HG02763 (cell line): ENCODE measurements around the gene UBB.
A peak's percentile ranks its signal among the peaks of the same experiment; 100 is the strongest.

Experiments used
- ATAC-seq: cut with Tn5 transposase; IDR thresholded peaks from one replicate; pipeline ENCODE4 v1.9.1; 2021; ENCODE audit warnings: mild to moderate bottlenecking, moderate library complexity; ENCODE audit not compliant: unreplicated experiment

Gene UBB

DNA sequence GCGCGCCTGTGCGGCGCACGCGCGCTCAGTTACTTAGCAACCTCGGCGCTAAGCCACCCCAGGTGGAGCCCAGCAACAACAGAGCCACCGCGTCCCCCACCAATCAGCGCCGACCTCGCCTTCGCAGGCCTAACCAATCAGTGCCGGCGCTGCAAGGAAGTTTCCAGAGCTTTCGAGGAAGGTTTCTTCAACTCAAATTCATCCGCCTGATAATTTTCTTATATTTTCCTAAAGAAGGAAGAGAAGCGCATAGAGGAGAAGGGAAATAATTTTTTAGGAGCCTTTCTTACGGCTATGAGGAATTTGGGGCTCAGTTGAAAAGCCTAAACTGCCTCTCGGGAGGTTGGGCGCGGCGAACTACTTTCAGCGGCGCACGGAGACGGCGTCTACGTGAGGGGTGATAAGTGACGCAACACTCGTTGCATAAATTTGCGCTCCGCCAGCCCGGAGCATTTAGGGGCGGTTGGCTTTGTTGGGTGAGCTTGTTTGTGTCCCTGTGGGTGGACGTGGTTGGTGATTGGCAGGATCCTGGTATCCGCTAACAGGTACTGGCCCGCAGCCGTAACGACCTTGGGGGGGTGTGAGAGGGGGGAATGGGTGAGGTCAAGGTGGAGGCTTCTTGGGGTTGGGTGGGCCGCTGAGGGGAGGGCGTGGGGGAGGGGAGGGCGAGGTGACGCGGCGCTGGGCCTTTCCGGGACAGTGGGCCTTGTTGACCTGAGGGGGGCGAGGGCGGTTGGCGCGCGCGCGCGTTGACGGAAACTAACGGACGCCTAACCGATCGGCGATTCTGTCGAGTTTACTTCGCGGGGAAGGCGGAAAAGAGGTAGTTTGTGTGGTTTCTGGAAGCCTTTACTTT, at the start of gene UBB:
Gene UBB, plus strand, starts transcription at position 452 of the 856 bp plus-strand sequence. CDS start 817 bp downstream, outside the sequence.
- ATAC-seq: peak; percentile 92

DNA sequence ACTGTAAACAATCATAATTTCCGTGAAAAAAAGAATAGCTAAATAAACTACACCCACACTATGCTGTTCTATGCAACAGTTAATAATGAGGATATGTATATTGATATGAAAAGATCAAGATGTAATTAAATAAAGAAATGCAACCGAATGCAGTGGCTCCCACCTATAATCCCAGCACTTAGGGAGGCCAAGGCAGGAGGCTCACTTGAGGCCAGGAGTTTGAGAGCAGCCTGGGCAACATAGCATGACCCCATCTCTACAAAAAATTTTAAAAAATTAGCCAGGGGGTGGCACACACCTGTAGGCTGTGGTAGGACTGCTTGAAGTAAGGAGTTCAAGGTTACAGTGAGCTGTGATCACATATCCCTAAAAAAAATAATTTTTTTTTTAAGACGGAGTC, 42.5 kb upstream of the UBB start:
- ATAC-seq: no peak

- ATAC-seq: no peak
Observed at GRCh38 chr17:16339402-16339801, 41.5 kb upstream of the UBB start.

DNA sequence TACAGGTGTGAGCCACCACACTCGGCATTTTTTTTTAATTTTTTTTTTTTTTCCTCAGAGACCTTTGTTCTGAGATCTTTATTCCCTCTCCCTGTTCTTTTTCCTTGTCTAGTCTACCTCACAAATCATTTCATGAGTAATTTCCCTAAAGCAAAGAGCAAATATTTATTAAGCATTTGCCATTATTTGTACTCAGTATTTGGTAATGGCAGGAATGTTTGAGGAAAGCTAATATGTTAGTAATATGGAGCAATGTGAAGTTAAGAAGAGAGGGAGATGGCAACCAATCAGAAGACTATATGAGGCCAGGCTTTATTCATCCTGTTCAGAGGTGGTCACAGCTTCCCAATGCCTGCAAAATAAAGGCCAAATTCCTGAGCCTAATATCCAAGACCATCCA, 40.9 kb upstream of the UBB start:
- no peak for ATAC-seq

DNA sequence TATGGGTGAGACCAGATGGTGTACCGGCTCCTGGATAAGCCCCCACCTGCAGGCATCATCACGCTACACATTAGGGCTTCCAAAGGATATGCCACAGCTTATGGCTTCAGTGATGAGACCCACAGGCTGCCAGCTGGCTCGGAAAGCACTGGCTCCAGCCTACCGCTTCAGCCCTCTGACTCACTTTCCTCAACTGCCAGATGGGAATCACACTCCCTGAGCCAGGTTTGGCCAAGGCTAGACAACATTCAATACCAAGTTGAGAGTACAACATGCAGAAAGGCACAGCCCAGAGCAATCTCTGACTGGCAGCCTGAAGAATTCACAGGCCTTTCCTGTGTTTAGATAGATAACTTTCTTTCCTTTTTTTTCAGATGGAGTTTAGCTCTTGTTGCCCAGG, 37.9 kb upstream of the UBB start:
- no peak for ATAC-seq

- ATAC-seq: no peak
Observed at GRCh38 chr17:16343569-16343968, 37.3 kb upstream of the UBB start.

GRCh38 chr17:16345565-16345964, 35.3 kb upstream of the UBB start:
- no peak for ATAC-seq

DNA sequence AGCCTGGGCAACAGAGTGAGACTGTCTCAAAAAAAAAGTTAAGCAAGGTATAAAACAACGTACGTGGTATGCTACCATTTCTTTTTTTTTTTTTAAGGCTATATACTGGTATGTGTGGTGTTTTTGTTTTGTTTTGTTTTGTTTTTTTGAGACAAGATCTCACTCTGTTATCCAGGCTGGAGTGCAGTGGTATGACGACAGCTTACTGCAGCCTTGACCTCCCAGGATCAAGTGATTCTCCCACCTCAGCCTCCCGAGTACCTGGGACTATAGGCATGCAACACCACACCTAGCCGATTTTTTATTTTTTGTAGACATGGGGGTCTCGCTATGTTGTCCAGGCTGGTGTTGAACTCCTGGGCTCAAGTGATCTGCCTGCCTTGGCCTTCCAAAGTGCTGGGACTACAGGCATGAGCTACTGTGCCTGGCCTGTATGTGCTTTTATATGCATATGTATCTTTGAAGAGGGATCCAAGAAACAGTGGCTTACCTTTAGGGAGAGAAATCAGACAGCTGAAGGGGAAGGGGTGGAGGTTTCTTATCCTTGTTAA, 34.1 kb upstream of the UBB start:
- ATAC-seq: no peak

- no peak for ATAC-seq
Observed at GRCh38 chr17:16348586-16348985, 32.3 kb upstream of the UBB start.

DNA sequence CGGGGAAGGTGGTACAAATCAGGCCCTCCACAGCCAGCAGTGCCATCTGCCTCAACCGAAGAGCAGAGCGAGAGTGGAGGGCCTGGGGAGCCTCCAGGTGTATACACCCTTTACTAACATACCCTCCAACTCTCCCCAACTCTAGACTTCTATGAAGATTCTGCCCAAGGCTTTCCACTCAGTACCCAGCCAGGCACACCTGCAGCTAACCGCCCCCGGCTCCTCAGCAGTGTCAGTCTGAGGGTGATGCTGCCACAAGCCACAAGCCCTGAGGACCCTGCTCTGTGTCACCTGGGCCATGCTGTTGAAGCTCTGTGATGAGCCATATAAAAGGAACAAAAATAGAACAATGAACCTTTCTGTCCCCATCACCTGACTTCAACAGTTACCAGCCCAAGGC, 31.5 kb upstream of the UBB start:
- ATAC-seq: no peak

- no peak for ATAC-seq
Observed at GRCh38 chr17:16351831-16352230, 29.1 kb upstream of the UBB start.

DNA sequence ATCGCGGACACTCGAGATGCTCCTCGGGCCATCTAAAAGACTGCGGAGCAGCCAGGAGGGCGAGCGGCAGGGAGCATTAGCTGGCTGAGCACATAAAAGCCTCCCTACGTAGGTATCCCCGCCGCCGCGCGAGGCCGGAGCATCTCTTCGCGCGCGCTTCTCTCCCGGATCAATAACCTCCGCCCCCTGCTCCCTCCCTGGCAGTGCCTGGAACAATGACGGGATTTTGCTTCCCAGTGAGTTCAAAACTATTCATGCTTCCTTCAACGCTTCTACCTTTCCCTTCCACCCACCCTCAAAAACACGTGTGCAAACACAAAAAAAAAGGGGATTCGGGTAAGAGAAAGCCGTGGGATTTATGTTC, 28.6 kb upstream of the UBB start:
- ATAC-seq: no peak

DNA sequence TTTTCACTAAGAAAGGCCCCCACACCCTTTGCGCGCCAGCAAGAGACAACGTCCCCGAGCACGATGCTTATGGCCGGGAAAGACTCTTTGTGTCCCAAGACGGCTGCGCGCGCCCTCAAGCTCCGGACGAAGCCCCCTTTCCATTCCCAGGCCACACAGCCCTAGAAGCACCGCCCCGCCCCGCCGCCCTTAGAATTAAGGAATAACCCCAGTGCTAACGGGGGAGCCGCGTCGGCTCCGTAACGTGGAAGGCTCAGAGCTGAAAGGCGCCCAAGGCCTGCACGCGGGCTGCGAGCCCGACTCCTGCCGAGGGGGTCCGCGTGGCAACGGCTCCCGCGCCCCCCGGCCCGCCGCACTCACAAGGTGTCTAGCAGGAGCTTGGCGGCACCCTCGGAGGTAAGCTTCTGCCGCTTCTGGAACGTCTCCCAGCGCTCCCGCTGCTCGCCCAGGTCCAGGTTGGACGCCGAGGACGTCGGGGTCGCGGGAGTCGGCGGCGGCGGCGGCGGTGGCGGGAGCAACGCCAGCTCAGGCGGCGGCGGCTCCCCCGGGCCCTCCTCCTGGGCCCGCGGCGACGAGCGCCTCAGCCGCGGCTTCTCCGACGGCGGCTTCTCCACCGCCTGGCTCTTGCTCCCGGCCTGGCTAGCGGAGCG, 28.1 kb upstream of the UBB start:
- peak; percentile 48 for ATAC-seq

GRCh38 chr17:16353317-16354174, 27.3 kb upstream of the UBB start, which contains the start of gene CENPV:
TSS of gene CENPV (minus strand) at chr17:16353469. CDS start at chr17:16353436, 33 bp downstream.
- peak; percentile 72 for ATAC-seq

DNA sequence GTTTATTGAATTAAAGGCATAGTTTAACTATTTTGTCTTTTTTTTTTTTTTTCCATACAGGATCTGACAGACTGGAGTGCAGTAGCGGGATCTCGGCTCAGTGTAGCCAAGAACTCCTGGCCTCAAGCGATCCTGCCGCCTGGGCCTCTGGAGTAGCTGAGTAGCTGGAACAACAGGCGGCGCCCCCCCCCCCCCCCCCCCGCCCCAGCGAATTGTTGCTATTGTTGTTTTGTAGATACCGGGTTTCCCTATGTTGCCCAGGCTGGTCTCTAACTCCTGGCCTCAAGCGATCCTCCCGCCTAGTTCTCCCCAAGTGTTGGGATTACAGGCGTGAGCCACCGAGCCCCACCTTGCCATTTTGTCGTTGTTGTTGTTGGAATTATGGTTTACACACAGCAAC, 26.3 kb upstream of the UBB start:
- ATAC-seq: no peak

DNA sequence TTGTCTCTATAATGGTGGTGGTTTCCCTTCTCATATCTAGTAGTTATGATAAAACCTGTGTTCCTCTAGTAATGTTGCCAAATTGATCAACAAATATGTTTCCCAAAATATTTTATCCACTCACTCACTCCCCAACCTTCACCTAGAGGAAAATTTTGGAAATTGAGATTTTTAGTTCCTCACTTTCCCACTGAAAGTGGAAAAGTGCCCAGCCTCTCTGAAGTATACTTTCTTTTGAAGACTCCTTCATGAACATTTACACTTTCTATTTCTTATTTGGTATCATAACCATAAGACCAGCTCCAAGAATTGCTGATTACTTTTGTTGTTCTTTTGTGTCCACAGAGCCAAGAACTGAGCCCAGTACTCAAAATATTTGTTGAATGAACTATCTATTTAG, 22.5 kb upstream of the UBB start:
- ATAC-seq: no peak

DNA sequence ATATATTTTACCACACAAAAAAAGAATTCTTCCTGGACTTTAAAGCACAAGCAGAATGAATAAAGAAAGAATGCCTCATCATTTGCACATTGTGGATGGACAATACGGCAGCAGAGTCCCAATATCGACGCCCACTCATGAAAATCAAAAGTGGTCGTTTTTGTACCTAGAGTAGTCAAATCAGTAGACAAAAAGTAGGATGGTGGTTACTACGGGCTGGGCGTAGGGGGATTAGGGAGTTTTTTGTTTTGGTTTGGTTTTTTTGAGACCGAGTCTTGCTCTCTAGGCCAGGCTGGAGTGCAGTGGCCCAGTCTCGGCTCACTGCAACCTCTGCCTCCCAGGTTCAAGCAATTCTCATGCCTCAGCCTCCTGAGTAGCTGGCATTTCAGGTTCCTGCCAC, 19.0 kb upstream of the UBB start:
- no peak for ATAC-seq

DNA sequence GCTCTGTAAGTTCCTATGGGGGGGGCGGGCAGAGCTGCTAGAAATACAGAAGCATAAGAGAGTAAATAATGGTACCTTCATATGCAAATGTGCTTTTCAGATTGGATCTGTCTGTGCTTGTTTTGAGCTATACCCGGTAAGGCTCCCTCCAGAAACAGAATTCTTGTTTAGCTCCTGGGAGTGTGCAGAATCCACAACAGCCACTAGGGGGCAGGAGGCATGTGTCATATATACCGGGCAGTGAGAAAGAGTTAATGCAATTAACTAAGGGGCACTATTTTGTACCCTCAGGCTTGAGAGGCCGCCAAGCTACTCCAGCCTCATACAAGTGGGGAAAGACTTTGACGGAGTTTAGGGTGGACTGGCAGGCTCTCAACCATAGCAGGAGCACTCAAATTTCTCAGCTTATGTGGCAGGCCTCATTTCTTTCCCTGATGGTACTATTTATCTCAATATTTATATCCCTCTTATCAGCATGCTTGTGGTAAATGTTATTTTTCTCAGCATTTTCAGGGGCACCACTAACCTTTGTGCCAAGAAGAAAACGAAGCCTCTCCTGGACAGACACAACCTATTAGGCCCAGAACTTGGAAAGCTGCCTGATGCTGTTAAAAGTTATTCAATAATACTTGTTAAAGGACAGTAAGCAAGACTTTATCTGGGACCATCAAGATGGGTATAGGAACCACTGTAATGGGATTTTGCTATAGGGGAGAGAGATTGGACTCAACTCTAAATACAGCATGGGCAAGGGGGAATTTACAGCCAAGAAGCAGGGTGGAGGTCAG, 16.9 kb upstream of the UBB start:
- no peak for ATAC-seq

DNA sequence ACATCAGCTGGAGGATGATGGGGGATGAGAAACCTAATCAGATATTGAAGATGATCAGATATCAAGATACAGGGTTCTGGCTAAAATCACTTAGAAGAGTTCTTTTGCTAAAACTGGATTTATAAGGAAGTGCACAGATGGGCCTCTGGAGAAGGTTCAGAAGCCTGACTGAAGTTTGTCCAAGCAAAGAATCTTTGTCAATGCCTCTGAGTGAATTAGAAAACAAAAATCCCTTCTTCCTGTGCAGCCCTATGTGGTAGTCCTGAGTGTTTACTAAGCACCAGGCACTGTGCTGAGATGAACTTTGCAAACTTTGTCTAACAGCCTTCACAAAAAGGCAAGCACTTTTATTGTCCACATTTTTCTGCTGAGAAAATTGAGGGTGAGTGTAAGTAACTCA, 16.3 kb upstream of the UBB start:
- no peak for ATAC-seq

GRCh38 chr17:16371742-16372141, 9.1 kb upstream of the UBB start:
- ATAC-seq: no peak
